ENCODE results near the gene GP5.

The GP5 gene

DNA sequence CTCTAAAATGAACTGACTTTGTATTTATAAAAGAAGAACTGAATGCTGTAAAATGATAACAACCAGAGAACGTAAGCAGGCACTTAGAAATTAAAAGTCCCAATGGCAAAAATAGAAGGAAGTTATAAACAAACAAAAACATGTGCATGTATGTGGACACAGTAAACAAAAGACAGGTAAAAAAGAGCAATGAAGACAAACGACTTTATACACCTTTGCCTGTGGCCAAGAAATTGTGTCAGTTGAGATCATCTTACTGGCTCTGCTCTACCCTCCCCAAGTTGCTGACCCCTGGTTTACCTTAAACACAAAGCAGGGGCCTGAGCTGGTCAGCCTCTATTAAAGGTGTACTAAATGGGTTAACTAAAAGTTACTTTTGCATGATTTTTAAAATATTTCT lies 41.7 kb upstream of the GP5 start:
- no peak overlapping the region for H3K4me3 ChIP-seq (ENCODE audit: low read depth, low read length)
- TF ChIP-seq, protein P1, sequence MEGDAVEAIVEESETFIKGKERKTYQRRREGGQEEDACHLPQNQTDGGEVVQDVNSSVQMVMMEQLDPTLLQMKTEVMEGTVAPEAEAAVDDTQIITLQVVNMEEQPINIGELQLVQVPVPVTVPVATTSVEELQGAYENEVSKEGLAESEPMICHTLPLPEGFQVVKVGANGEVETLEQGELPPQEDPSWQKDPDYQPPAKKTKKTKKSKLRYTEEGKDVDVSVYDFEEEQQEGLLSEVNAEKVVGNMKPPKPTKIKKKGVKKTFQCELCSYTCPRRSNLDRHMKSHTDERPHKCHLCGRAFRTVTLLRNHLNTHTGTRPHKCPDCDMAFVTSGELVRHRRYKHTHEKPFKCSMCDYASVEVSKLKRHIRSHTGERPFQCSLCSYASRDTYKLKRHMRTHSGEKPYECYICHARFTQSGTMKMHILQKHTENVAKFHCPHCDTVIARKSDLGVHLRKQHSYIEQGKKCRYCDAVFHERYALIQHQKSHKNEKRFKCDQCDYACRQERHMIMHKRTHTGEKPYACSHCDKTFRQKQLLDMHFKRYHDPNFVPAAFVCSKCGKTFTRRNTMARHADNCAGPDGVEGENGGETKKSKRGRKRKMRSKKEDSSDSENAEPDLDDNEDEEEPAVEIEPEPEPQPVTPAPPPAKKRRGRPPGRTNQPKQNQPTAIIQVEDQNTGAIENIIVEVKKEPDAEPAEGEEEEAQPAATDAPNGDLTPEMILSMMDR (IDR thresholded peaks at IDR 0.05; ENCODE audit: borderline replicate concordance, insufficient read depth, low read depth, low read length) = no peak

DNA sequence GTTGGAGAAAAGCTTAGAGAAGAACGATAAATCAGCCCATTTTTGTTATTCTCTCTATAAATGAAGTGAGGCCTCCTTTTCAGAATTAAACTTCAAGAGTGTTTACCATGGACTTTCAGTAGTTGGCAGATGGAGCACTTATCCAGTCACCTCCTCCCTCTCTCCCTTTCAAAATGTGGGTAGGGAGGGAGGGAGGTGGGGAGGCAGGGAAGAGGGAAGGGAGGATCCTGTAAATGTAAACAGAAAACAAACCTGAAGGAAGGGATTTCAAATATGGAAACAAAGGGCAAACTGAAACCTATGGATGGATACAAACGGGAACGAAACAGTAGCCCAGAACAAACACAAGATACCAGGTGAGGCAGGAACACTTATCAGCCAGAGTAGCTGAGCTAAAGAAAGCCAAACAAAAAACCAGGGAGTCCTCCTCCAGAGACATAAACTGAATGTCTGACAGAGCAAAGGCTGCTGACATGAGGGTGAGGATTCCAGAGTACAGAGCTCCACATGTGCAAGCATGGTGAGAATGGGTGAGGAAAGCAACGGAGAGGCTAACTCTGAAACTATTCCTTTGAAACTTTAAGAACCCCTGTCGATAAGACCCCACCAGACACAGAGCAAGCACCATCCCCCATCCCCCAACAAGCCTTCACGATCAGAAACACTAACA lies 41.0 kb upstream of the GP5 start:
- TF ChIP-seq, protein P1 (IDR thresholded peaks at IDR 0.05; ENCODE audit: borderline replicate concordance, insufficient read depth, low read depth, low read length) = no peak
- no peak overlapping the region for H3K4me3 ChIP-seq (ENCODE audit: low read depth, low read length)

DNA sequence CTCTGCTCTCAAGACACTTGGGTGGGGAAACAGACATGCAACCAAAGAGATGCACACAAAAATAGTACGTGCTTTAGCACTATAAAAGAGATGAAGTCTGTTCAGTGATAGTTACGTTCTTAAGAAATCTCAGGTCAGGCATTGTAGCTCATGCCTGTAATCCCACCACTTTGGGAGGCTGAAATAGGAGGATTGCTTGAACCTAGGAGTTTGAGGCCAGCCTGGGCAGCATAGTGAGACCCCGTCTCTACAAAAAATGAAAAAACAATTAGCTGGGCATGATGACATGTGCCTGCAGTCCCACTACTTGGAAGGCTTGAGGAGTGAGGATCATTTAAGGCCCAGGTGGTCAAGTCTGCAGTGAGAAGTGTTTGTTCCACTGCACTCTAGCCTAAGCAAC lies 35.4 kb upstream of the GP5 start:
- TF ChIP-seq, protein P1 (IDR thresholded peaks at IDR 0.05; ENCODE audit: borderline replicate concordance, insufficient read depth, low read depth, low read length) = no peak
- no peak overlapping the region for H3K4me3 ChIP-seq (ENCODE audit: low read depth, low read length)

DNA sequence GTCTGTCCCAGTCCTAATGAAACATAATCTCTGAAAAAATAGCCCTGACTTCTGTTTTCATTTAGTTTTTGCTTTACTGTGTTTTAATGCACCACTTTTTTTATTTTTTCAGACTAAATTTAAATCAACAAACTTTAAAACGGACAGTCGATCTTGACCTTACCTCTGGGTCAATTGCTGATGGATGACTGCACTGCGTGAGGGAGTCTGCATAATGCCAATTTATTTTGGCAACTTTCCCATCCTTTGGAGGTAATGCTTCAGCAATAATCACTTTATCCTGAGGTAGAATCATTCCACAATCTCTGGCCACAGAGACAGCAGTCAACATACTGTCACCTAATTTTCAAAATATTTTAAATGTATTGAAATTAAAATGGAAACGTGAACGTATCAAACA lies 32.5 kb upstream of the GP5 start:
- H3K4me3 ChIP-seq (ENCODE audit: low read depth, low read length) = no peak overlapping the region
- TF ChIP-seq, protein P1 (IDR thresholded peaks at IDR 0.05; ENCODE audit: borderline replicate concordance, insufficient read depth, low read depth, low read length) = no peak

DNA sequence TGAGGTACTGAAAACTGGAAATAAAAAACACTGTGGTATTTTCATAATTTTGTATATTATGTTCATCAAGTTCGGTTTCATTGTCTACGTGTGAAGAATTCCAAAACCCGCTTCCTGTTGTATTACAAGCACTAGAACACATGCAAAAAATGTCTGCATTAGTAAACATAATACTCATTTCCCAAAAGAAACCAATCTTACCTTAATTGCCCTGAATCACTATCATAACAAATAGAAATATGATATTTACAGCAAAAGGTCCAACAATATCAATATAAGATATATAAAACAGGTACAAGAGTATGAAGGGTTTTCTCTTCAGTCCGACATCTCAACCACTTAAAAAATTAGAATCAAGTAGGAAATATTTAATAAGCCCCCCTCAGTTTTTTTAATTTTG lies 26.3 kb upstream of the GP5 start:
- TF ChIP-seq, protein P1 (IDR thresholded peaks at IDR 0.05; ENCODE audit: borderline replicate concordance, insufficient read depth, low read depth, low read length) = no peak
- H3K4me3 ChIP-seq (ENCODE audit: low read depth, low read length) = no peak overlapping the region

DNA sequence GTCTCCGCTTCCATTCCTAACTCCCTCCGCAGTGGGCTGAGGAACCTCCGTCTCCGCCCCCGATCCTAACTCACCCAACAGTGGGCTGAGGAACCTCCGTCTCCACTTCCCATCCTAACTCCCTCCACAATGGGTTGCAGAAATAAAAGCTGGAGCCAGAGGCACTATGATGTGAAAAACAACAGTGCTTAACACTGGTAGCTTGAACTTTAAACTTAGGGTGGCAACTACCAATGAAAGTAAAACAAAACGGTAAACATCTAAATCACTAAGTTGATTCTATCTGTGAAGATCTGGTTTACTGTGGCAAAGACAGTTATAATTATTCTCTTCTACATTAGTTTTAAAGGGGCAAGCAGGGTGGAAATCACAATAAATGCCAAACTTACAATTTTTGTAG lies 25.9 kb upstream of the GP5 start:
- no peak overlapping the region for H3K4me3 ChIP-seq (ENCODE audit: low read depth, low read length)
- TF ChIP-seq, protein P1 (IDR thresholded peaks at IDR 0.05; ENCODE audit: borderline replicate concordance, insufficient read depth, low read depth, low read length) = no peak

DNA sequence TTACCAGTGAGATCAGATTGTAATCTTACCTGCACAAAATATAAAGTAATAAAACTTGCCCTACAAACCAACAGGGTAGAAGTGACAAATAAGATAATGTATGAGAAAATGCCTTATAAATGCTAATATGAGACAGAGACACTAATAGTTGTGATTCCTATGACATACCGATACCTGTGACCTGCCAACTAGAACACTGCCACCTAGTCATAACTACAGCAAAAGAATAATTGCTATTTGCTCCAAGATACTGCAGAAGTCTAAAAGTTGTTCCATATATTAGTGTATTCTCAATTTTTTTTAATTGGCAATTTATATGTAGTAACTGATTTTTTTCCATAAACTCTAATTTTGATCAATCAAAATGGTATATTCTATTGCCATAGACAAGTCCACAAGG lies 25.3 kb upstream of the GP5 start:
- H3K4me3 ChIP-seq (ENCODE audit: low read depth, low read length) = no peak overlapping the region
- TF ChIP-seq, protein P1 (IDR thresholded peaks at IDR 0.05; ENCODE audit: borderline replicate concordance, insufficient read depth, low read depth, low read length) = no peak

All from GM12875 (cell line).